Hematopoietic multipotent progenitor cell treated with erythropoietin and hydrocortisone succinate and interleukin-3 and kit ligand, for 8 days (in vitro differentiated cells): ENCODE data around the gene STXBP6.
"Not testable (repeated sequence)": the region's sequence is repeated elsewhere in the genome, so short reads cannot be mapped to it uniquely, and the experiment has no call there.

Source experiments
- DNase-seq: peaks from one replicate; pipeline ENCODE4 v3.0.0-alpha.2; 2015

STXBP6 gene

DNA sequence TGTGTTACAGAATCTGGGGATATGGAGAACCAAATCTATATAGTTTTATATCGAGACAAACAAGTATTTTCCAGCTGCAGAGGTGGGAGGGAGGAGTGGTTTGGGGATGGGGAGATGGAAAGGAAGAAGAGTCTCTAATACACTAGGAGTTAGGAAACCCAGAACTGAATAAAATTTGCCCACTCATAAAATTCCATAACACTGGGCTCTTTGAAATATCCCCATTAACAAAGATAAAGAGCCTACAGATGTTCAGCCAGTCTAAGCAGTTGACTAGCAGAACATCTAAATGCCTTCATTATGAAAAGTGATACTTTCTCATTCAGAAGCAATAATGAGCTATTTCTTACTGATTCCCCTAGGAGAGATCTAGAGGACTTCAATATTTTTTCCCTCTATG is 264.2 kb downstream of the STXBP6 start:
- DNase-seq, result no peak

DNA sequence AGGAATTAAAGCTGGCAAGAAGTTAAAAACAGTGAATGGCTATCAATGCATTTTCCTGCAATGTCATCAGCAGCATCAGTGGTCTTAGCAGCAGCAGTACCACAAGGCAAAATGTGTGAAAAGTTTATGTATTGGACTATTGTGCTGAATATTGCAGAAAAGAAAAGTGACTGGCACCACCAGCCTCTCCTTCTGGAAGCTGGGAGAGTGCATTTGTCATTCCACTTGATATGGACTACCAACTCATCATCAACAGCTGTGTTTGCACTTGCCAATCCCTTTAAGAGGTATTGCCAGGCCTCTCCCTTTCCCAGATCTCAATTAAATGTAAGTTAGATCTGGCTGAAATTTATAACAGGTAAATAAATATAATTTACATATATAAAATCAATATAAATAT is 265.0 kb downstream of the STXBP6 start:
- DNase-seq, result no peak

- DNase-seq, result no peak
Observed at GRCh38 chr14:24783791-24784190, 266.2 kb downstream of the STXBP6 start.

DNA sequence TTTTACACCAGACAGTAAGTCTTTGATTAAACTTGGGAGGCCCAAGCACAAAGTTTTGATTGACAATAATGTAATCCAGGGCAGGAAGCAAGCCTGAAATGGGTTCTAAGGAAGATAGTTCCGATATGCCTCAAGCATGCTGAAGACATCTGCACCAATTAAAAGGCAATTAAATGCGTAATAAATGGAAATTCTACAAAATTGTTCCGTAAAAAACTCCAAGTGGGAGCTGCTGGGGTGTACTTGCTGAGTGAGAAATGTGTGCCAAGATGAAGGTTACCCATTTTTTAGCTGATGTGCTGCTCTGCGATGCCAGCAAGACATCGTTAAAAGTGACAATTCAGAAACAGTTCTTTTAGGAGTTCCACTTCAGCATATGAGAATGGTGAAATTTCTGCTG is 269.7 kb downstream of the STXBP6 start:
- DNase-seq, result no peak

DNA sequence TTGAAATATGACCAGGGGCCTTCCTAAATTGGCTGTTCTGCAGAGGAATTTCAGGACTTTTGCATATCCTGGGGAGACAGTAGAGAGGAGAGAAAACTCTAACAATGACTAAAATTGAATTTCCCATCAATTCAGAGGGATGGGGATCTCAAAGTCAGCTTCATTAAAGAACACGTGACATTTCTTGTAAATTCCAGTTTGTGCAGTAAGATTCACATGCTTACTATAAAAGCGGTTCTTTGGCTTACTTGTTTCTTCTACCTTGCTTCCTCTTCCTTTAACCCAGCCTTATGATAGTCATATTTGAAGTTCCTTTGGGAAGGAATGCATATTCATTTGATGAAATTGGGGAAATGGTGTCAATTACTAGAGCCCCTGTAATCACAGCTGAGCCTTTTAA is 272.3 kb downstream of the STXBP6 start:
- no peak for DNase-seq

DNA sequence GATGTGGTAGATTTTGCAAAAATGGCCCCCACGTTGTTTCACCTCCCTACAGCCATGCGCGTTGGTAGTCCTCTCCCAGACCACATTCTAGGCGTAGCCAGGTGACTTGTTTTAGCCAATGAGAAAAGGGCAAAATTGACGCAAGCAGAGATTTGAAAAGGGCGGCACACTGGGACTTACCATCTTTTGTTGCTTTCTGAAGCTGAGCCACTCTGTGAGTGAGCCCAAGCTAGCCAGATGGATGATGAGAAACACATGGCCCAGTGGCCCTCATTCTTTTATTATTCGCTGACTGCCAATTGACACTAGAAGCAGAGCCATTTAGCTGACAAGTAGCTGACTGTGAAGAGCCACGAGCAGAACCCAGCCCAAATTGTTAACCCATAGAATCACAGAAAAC is 274.0 kb downstream of the STXBP6 start:
- no peak for DNase-seq

- DNase-seq, result no peak
Observed at GRCh38 chr14:24774187-24774915, 275.6 kb downstream of the STXBP6 start.

GRCh38 chr14:24773564-24773963 is 276.4 kb downstream of the STXBP6 start:
- not testable (repeated sequence) for DNase-seq

- DNase-seq, result no peak
Observed at GRCh38 chr14:24766434-24766833, 283.5 kb downstream of the STXBP6 start.

DNA sequence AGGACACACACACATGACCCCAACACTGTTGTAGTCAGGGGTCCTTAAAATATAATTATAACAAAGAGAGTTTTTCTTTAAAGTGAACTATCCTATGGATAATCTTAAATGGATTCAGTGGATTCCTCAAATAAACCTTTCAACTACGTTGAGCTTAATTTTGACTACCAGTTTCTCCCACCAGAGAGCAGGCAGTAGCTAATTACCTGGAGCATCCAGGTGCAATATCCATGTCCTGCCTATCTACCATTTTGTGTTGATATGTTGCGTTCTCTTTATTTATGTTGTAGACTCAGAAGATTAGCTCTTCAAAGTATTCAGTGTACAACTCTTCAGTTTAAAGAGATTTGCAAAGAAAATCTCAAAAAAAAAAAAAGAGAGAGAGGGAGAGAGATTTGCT is 288.8 kb downstream of the STXBP6 start:
- no peak for DNase-seq
